NCI-H1436 (cell line): ENCODE measurements around the gene C11orf21.

Source experiments
- DNase-seq: peaks from one replicate; lab custom pipeline; 2025; lab: John Stamatoyannopoulos, UW

C11orf21 gene

DNA sequence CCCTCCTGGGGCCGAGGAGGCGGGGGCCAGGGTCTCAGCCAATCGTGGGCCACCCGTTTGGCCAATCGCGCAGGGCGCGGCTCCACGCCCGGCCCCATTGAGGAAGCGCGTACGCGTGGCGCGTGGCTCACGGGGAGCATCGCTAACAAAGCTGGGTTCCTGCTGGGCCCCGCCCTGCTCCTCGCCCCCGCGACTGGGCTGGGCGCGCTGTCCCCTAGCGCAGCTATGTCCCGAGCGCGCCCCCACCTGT lies 30.7 kb downstream of the C11orf21 start:
- DNase-seq = no peak

DNA sequence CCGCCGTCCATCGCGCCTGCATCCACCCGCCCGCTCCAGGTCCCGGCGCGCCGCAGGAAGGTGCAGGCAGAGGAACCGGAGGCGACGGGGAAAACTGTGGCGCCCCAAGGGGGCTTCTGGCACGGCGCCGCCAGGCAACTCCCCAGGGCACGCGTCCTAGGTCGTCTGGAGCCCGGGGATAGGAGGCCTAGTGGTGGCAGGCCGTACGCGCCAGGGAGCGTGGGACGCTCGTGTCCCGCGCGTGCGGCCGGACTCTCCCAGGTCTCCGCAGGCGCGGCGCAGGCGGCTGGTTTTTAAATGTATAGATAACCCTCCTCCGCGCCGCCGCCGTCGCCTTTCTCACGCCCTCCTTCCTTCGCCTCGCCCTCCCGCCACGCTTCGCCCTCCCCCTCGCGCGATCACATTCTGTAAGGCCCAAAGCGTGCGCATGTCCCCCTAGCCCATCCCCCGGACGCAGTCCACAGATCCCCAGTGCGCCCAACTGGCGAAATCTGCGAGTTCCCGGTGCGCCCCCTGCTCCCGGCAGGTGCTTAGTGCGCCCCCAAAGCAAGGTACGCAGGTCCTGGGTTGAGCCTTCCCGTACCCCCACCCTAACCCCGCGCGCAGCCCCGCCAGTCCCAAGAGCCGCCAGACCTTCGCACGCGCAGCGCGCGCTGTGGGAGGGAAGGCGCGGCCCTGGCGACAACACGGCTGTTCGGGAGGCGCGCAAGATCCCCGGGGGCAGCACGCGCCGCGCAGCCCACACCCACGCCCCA lies 31.2 kb downstream of the C11orf21 start, which contains the start of gene ASCL2:
TSS of gene ASCL2 (minus strand) at position 267 of the 755 bp plus-strand sequence. CDS start at position 11, 256 bp downstream.
- DNase-seq = no peak

DNA sequence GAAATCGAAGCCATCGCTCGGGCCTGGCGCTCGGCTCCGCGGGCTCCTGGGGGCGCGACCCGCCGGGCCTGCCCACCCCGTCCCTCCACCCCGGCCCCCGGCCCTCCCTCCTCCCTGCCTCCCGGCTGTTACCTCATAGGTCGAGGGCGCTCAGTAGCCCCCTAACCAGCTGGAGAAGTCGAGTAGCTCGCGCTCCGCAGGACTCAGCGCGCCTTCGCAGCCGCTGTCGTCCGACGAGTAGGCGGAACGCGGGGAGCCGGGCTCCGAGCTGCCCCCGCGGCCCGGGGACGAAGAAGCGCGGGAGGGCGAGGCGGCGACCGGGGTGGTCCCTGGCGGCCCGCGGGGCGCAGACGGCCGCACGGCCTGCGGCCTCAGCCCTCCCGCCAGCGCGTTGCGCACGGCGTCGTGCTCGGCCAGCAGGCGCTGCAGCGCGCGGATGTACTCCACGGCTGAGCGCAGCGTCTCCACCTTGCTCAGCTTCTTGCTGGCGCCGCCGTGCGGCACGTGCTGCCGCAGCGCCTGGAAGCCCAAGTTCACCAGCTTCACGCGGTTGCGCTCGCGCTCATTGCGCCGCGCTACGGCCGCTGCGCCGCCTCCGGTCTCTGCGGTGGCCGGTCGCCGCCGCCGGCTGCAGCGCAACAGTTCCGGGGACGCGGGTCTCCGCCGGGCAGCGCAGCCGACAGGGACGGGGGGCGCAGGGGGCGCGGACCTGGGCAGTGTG lies 32.0 kb downstream of the C11orf21 start:
- no peak for DNase-seq

DNA sequence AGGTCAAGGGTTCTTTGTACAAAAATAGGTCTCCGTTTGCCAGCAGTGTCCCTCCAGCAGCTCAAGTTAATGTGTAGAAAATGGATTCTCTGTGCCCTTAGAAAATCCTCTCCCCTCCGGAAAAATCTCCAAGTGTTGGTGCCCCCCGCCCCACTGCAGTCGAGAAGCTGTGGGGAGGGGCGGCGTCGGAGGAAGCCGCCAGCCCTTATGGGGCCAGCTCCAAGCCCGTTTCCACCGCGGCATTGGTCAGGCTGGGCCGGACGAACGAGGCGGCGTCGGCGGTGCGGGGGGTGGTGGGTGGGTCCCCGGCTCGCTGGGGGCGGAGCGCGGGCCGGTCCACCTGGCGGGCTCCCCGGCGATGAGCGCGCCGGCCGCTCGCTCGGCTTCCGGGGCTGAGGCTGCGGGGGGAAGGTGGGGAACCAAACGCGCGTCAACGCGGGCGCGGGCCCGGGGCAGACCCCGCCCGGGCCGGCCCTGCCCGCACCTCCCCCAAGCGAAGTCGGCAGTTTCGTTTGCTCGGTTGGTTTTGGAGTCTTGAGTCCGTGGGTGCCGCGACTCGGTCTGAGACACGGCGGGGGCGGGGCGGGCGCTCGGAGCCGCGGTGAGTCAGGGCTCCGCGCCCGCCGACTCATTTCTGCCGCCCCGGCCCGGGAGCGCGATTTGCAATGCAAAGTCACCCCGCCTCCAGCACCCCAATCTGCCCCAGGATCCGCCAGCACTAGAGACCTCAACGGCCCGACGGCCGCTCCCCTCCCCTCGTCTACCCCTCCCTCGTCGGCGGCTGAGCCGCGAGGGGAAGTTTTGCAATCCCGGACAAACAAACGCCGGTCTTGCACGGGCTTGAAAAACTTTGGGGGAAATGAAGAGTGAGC lies 32.8 kb downstream of the C11orf21 start:
- DNase-seq = no peak

DNA sequence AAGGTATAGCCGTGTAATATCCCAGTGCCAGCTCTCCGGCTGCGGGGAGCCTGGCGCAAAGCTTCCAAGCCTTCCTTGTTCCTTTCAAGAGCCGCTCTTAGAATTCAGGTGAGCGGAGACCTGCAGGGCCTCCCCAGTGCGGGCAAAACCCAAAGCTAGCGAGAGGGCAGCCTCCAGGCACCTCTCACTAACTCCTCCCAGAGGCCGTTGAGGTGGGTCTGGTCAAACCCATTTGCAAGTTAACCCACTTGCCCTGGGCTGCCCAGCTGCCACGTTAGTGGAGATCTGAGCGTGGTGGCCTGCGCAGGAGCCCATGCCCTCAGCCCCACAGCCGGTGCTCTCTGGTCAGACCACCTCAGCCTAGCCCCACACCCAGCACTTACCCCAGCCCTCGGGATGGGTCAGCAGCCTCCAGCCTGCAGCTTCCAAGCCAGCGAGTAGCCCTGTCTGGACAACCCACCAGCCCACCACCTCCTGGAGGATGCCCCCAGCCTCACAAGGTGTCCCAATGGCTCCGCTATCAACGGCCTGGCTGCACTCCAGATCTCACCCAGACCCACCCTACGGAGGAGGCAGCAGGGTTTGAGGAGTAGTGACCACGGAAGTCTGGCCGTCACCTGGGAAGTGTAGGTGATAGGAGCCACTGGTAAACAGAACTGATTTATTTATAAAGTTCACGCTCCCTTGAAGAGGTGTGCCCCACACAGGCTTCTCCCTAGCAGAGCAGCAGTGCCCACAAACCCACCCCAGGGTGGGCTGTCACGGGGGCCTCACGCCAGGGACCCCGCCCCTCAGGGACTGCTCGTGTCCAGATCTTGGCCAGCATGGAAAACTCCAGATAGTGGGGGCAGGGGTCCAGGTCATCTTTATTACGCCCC lies 33.6 kb downstream of the C11orf21 start:
- DNase-seq = no peak

DNA sequence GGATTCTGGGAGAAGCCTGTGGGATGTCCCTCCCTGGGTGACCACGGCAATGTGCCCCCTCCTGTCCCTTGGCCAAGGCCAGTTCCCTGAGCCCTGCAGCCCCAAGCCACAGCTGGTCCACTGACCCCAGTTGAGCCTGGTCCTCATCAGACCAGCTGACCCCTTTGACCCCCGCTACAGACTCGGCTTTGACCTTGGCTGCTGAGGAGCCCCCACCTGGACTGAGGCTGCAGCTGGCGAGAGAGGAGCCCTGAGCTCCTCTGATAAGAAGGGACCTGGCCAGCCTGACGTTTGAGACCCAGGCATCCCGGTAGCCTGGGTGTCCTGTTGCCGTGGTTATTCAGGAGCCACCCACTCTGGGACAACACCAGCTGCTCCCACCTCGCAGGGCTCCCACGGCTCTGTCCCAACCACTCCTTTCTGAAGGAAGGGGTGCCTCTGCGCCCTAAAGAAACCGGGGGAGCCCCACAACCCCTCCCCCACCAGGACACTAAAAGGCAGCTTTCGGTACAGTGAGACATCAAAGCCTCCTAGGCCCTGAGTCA lies 34.3 kb downstream of the C11orf21 start:
- DNase-seq = no peak

DNA sequence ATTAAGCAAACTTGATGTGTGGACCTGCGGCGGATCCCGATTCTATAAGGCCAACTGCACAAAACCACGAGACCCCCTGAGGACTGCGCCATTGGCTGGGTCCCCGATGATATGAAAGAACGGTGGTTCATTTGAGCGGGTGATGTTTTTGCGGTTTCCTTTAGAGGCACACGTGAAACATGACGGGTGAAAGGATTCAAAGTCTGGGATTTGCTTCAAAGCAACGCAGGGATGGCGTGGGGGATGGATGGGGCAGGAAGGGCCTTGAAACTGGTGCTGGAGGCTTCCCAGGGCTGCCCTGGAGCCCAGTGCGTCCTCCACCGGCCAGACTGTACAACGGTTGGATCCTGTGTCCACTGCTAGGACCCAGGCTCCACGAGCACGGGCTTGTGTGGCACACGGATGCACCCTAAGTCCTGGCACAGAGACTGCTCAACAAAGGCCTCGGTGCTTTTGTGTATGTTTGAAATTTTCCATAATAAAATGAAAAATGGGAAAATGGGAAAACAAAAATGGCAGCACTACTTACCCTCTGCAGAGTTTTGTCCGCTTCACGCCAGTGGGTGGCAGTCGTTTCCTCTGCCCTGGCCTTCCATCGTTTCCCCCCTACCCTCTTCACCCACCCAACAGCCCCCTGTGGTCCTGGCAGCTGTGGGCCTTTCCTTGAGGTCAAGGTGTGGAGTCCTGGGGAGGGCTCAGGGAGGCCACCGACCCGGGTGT lies 35.0 kb downstream of the C11orf21 start:
- DNase-seq = no peak

DNA sequence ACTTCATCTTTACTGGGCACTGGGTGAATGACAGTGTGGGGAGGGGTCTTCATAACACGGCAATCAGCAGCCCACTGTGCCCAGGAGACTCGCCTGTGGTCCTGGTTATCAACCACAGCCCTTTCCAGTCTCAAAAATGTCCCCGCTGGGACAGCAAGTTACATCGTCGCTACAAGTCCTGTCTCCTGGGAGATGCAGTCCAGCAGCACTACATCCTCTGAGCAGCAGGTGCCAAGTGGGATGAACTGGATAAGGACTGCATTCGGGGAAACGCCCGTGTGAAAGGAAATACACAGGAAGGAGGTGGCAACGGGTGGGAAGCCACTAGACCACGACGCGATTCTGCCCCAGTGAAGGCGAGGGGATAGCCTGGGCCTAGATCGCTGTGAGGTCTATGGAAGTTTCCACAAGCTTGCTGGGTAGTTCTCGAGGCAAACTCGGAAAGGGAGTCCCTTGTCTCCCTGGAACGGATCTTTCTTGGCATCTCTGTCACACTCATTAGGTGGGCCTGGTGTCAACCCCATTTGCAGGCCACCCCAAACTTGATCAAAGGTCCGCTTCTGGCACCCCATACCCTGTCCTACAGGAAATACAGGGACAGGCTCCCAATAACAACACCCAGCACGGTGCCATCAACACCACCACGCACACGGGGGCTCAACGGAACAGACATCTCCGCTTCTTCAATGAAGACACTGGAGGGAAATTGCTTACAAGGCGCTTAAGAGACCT lies 35.7 kb downstream of the C11orf21 start:
- no peak for DNase-seq

DNA sequence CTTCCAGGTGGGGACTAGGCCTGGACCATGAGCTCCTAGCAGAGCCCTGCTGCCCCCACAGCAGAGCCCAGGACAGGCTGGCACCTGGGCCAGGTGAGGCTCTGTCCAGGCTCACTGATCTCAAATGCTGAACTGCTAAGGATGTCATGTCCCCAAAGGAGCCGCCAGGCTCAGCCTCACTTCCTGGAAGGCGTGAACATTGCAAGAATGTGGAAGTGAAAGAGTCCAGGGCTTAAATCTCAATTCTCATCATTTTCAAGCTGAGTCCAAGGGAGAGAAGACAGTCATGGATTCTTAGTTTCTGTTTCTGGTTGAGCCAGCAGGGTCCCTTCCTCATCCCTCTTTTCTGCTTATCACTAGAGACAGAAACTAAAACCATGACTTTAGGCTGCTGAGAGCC lies 36.3 kb downstream of the C11orf21 start:
- no peak for DNase-seq

DNA sequence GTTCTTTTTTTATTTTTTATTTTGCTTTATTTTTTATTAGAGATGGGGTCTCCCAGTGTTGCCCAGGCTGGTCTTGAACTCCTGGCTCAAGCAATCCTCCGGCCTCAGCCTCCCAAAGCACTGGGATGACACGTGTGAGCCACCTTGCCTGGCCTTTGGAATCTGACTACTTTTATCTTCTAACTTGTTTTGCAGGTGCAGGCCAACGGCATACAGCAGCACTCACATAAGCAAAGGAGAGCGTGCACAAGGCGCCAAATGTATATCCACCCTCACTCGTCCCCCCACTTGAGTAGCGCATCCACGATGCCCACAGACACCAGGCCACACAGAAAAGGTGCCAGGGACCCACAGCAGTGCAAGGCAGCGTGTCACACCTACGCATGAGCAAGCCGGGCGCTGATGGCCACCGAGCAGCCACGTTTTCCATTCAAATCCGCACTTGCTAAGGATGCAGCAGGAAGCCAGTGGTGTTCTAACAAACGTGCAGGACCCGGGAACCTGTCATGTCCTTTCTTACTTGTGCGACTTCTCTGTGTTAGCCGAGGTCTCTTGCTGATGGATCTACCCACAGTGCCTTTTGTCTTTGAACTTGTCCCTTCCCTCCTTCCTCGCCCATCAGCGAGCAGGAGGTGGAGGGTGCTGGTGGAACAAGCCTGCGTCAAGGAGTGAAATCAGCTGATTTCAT lies 37.2 kb downstream of the C11orf21 start:
- no peak for DNase-seq

DNA sequence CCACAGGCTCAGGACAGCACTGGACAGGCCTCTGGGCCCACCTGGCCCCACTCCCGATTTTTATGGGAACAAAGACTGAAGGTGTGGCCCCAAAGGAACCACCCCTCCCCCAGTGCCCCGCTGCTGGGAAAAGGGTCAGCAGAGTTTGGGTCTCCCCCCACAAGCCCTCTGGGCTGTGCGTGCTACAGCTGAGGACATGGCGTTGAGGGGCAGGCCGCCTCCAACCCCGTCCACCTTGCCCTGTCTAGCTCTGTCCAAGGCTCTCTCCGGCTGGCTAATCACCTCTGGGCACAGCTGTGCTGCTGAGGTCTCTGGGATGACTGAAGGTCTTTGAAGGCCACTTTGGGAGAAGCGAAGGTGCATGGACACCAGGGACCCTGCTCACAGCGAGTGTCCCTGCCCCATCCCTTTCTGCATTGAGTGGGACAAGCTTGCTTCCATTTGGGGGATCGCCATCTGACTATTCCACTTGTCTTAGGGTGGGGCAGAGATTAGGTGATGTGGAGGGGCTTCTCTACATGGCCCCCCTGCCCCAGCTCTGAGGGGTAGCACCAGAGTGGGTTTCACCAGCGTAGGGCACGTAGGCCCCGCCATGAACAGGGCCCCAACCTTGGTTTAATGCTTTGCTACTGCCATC lies 37.9 kb downstream of the C11orf21 start:
- no peak for DNase-seq

DNA sequence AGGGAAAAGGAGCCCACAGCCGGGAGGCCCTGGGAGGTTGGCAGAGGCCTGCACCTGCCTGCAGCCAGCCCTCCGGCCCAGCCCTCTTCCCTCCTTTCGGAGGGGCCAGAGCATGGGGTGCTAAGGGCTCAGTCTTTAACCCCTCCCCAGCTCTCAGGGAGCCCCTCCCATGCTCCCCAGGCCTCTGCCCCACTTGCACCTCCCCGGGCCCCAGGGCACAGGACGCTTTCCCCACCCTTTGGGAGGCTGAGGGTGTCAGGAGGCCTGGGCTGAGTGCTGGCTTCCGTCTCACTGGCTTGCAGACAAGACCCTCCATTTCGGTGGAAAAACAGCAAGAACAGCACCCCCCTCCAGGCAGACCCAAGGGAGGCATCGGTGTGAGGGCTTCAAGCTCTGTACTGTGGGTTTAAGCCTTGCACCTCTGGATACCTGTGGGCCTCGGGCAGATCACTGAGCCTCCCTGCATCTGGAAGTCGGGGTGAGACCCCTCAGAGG lies 38.6 kb downstream of the C11orf21 start:
- no peak for DNase-seq

DNA sequence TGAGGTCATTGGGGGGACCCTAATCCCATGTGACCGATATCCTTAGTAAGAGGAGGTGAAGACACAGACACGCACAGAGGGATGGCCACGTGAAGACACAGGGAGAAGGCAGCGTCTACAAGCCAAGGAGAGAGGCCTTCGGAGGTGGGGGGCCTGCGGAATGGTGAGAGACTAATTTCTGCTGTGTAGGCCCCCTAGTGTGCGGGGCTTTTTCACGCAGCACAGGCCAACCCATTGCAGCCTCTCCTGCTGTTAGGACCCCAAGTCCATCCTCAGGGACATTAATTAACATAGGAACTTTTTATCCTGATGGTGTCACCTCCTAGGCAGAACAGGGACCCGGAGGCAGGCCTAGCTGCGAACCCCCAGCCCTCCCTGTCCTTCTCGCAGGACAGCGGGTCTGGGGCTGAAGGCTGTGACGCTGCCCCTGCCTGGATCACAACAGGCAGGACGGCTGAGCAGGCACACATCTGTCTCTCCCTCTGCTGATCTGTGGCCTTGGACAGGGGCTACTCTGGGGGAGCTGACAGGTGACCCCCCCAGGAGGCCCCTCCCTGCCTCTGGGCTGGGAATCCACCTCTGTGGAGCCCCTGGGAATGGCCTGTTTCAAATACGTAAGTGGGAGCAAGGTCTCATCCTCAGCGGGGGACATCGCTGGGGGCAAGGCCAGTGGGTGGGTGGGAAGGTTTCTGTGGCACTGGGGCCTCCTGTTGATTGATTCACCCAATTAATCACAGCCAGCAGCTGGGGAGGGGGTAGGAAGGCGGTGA lies 39.2 kb downstream of the C11orf21 start:
- DNase-seq = no peak

DNA sequence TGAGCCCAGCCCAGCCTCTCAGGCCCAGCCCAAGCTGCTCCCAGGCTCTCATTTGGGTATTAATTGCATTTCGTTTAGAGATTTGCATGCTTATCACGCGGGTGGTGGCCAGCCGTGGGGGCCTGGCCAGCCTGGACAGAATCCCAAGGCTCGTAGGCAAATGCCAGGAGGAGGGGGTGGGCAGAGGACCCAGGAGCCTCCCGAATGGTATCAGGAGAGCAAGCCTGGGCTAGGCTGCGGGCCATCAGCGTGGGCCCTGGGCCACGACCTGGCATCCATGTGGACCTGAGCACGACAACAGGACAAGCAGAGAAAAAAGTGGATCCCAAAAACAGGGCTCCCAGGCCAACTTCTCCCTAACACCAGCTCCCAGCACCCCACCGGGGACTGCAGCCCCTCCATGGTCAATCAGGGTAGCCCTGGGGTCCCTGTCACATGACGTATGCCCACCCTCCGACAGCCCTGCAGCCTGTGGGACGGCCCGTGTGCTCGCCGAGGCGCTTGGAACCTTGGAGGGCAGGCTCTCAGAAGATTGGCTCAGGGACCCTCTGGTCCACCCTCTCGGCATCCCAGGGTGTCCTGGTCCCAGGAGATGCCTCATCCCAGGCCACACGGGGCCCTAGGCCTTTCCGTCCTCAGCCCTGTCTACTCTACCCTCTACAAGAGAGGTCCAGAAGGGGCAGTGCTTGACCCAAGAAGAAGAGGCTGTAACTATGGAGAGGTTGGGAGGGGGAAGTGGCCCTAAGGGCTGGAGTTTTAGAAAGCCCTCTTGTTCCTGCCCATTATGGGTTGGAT lies 40.1 kb downstream of the C11orf21 start:
- no peak for DNase-seq

DNA sequence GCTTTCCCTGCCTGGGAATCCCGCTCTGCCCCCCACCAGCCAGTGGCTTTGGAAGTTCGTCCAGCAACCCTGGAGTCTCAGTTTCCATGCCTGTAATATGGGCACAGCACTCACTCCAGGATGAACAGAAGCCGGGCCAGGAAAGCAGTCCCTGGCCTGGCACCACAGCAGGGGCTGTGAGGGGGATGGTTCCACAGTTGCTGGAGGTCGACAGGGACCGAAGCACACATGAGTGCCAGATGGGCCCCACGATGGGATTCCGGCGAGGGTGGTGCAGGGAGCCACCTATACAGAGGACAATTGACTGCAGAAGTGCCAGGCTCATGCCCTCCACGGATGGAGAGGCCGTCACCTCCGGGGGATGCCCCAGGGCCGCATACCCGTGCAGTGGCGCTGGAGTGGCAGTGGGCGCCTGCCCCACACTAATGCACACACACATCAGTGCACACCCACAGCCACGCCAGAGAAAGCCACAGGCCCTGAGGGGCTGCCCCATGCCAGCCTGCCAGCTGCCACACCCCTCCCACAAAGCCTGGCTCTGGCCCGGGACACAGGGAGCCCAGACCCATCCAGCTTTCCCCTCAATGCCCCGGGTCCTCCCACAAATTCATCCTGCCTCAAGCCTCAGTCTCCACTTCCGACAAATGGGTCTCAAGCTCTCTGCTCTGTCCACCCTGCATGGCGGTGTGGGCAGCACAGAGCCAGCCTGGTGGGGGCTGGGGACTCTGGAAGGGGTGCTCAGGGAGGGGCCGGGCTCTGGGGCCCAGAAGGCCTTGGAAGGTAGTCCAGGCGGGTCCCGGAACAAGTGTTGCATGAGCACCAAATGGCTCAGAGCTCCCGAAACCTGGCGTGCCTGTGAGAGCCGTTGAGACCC lies 41.0 kb downstream of the C11orf21 start:
- no peak for DNase-seq

DNA sequence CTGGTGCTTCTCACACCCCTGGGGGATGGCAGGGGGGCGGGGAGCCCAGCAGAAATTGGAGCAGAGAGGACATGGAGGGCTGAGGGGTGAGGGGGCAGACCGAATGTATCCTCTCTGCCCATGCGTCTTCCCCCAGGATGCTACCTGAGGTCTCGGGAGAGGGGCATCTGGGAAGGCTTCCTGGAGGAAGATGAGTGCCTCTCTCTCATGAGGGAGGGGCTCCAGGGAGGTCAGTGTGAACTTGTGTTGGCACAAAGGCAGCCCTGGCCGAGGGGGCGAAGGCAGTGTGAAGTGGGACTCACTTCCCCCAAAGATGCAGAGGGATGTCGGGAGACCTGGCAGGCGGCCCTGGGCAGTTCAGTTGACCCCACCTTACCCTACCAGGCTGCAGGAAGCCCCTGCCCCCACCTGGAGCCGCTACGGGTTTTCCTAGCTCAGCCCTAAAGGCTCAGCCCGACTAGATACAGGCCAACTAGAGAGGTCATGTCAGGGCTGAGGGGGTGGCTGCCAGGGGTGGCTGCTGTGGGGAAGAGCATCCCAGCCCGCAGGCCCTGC lies 41.7 kb downstream of the C11orf21 start:
- DNase-seq = no peak
